Dermis microvascular lymphatic vessel endothelial cell (primary cell): Measurements from ENCODE around the gene SELENBP1. TPM values are rescaled to one million over a fixed set of nuclear protein-coding genes. Genes with fewer than 3 reads are reported as not detected.
A peak's percentile ranks its signal among the peaks of the same experiment; 100 is the strongest.
"Not testable (repeated sequence)": the region's sequence is repeated elsewhere in the genome, so short reads cannot be mapped to it uniquely, and the experiment has no call there.

Experiments
- DNase-seq, 2 donors: peaks; one replicate each; pipeline versions ENCODE4 v3.0.0 to v3.0.0-alpha.2; 2010; ENCODE audit warnings: low read depth in 2 of 2
- total RNA-seq: library from RNA; depleted of rRNA; stranded (reverse); fragments of >200 nt; gene quantifications from 2 replicates; pipeline ENCODE4 v1.2.1, GENCODE V29; 2014

The SELENBP1 gene
- 0.13 and 0.25 TPM in 2 replicates for total RNA-seq

DNA sequence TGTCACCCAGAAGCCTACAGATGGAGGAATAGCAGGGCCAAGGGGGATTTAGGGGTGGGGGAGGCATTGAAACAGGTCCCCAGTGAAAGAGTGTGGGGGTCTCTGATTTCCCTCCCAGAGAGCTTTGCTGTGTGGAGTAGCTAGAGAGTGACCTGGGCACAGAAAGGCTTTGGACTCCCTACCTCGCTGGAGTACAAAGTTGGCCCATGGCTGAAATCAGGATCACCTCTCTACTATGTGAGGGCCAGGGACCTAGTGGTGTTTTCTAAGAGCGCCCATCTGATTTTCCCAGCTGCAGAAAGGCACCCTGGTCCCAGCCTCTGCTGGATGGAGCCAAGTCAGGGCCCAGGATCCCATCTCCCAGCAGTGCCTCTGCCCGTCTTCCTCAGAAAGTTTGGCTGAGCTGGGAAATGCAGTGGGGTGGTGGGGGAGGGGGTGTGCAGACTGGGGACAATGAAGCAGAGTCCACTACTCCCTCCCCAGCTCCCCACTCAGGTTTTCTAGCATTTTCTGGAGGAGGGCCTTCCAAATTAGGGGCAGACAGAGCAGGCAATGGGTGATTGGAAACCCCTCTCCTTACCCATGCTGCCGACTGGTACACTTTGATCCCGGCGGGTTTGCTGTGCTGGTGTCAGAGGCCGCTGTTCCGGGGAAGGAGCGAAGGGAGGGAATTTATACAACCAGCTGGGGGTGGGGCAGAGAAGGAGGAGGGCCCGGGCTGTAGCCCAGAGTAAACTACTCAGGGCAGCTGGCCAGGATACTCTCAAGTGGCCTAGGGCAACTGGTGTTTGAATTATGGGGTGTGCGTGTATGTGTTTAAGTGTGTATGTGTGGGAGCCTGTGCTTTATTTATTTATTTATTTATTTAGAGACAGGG is at the start of gene SELENBP1:
SELENBP1 (minus strand) TSS at position 648 of the 877 bp plus-strand sequence; CDS start at position 584, 64 bp downstream.
- peak in 1 of 2 donors; percentile 19 for DNase-seq

- no peak for DNase-seq
Measured at GRCh38 chr1:151419819-151420218, 47.3 kb upstream of the SELENBP1 start.

DNA sequence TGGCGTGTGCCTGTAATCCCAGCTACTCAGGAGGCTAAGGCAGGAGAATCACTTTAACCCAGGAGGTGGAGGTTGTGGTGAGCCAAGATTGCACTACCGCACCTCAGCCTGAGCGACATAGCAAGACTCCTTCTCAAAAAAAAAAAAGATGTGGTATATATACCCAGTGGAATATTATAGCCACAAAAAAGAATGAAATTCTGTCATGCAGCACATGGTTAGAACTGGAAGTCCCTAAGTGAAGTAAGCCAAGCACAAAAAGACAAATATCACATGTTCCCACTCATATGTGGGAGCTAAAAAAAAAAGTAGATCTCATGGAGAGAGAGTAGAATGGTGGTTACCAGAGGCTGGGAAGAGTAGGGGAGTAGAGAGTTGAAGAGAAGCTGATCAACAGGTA is 45.6 kb upstream of the SELENBP1 start:
- DNase-seq: no peak

GRCh38 chr1:151416231-151416630 is 43.7 kb upstream of the SELENBP1 start:
- no peak for DNase-seq

DNA sequence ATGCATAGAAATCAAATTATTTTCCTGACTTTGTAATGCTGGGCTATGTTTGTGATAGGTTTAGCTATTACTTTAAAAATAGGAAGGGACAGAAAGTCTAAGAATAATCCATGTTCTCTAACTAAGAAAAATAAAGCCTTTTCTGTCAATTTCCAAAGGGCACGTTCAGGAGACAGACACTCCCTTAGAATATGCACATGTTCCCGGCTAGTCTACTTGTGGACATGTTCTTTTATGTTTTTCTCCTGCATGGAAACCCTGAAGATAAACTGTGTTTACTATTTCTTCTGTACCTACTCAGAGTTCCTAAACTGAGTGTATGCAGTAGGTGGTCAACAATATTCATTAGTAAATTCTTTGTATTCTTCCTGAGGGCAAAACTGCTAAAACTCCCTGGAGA is 39.4 kb upstream of the SELENBP1 start:
- DNase-seq: no peak

GRCh38 chr1:151408891-151409290 is 36.4 kb upstream of the SELENBP1 start:
- DNase-seq: no peak

DNA sequence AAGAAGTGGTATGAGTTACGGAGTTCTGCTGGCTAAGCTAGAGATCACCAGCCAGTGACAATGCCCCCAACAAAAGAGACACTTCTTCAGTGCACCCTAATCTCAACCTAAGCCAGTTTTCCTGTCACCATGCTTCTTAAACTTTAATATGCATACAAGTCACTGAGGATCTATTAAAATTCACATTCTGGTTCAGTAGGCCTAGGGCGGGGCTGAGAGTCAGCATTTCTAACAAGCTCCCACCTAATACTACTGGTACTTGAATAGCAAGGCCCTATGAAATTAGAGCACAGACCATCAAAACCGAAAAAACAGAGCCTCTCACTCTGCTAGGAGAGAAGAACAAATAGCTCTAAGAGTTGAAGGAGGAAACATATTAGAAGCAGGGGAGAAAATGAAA is 34.8 kb upstream of the SELENBP1 start:
- no peak for DNase-seq

- no peak for DNase-seq
Measured at GRCh38 chr1:151406176-151406575, 33.7 kb upstream of the SELENBP1 start.

DNA sequence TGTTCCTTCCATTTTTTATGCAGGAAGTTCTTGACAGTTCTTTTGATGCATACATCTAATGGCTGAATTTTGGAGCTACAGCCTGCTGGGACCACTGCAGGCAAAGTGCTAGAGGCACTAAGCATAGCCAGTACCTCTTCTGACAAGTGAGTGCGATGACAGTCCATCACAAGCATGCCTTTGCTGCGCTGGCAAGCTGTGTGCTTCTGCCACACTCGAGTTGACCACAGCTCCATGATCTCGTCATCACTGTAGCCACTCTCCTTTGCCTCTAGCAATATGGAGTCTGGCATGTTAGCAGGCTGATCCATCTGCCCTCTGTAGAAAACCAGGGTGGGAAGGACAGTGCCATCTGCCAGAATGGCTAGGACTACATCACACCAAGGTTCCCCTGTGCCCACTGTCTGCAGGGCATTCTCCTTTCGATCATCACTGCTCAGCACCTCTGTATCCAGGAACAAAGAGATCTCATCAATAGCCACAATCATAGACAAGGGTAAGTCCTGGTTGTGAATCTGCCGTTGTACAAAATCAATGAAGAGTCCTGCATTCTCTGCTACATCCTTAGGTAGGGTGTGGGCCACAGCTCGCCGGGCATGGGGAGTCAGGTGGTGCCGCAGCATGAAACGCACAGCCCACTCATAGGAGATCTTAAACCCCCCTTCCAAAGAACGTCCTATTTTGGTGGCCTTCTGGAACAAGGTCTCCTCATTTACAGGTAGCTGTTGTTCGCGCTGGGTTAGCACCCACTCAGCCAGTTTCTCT is 32.9 kb upstream of the SELENBP1 start:
- no peak for DNase-seq

DNA sequence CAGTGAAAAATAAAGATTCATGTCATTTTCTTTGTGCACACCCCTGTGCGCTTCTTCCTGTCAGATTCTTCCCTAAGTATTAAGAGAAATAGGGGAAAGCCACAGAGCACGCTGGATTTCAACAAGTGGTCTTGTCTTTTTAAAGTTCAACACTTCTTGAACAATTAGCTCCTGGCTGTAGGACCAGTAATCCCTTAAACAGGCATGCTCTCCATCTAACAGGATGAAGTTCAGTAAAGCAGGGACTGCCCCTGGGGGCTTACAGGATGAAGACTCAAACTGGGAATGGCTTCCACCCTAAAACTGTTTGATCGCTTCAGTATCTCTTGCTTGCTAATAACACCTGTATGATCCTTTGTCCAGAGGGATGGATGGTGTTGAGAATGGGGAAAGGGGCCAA is 31.1 kb upstream of the SELENBP1 start:
- no peak for DNase-seq

GRCh38 chr1:151402764-151403163 is 30.3 kb upstream of the SELENBP1 start:
- DNase-seq: no peak

- no peak for DNase-seq
Measured at GRCh38 chr1:151401860-151402259, 29.4 kb upstream of the SELENBP1 start.

GRCh38 chr1:151401125-151401788 is 28.8 kb upstream of the SELENBP1 start:
- no peak for DNase-seq

DNA sequence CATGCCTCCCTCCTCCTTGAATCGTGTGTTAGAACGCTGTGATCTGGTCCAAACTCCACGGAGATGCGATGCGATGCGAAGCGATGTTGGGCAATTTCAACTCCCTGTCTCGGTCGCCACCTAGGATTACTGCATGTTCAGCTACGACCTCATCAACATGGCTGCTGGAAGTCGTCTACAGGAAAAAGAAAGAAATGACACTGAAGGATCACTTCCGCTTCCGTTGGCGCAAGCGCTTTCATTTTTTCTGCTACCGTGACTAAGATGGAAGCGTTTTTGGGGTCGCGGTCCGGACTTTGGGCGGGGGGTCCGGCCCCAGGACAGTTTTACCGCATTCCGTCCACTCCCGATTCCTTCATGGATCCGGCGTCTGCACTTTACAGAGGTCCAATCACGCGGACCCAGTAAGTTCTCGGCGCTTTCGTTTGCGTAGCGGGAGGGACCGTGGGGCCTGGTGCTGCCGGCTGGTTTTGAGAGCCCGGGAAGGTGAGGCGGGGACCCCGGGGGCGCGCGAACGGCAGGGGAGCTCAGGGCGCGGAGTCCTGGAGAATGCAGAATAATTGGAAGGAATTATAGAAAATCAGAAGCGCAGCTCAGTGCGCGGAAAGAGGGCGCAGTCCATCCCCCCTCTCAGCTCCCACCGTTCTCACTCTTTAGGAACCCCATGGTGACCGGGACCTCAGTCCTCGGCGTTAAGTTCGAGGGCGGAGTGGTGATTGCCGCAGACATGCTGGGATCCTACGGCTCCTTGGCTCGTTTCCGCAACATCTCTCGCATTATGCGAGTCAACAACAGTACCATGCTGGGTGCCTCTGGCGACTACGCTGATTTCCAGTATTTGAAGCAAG is 27.0 kb upstream of the SELENBP1 start, which contains the start of gene PSMB4:
PSMB4 (plus strand) TSS at position 250 of the 848 bp plus-strand sequence; CDS start at position 265, 15 bp downstream.
- DNase-seq: peak; percentile 91 to 94

DNA sequence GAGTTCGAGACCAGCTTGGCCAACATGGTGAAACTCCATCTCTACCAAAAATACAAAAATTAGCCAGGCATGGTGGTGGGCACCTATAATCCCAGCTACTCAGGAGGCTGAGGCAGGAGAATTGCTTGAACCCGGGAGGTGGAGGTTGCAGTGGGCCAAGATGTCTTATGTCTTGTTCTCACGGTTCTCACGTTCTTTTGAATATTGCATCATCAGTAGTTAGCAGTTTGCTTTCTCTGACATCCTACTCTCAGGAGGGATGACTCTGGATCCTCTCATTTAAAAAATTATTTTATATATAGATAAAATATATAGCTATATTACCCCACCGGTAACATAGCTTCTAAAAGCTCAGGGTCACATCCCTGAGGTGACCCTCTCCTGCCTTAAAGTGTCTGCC is 23.8 kb upstream of the SELENBP1 start:
- DNase-seq: not testable (repeated sequence)

- no peak for DNase-seq
Measured at GRCh38 chr1:151393583-151393982, 21.1 kb upstream of the SELENBP1 start.

DNA sequence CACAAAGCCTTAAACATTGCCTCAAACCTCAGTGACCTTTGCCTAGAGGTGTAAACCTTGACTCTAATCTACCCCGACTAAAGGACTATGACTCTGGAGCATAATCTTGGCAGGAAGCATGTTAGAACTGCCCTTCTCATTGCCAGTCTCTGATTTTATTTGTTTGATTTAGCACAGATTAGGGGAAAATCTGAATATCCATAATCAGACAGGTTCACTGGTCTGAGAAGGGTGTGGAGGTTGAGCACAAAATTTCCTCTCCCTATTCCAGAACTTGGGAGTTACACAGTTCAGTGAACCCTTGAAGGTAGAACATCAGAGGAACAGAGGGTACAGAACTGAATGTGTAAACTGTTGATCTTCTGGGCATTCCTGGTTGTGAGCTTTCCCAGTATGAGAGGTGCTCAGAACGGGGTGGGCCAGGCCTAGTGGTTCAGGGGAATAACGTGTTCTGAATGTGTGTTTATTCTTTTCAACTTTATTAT is 18.6 kb upstream of the SELENBP1 start:
- no peak for DNase-seq

DNA sequence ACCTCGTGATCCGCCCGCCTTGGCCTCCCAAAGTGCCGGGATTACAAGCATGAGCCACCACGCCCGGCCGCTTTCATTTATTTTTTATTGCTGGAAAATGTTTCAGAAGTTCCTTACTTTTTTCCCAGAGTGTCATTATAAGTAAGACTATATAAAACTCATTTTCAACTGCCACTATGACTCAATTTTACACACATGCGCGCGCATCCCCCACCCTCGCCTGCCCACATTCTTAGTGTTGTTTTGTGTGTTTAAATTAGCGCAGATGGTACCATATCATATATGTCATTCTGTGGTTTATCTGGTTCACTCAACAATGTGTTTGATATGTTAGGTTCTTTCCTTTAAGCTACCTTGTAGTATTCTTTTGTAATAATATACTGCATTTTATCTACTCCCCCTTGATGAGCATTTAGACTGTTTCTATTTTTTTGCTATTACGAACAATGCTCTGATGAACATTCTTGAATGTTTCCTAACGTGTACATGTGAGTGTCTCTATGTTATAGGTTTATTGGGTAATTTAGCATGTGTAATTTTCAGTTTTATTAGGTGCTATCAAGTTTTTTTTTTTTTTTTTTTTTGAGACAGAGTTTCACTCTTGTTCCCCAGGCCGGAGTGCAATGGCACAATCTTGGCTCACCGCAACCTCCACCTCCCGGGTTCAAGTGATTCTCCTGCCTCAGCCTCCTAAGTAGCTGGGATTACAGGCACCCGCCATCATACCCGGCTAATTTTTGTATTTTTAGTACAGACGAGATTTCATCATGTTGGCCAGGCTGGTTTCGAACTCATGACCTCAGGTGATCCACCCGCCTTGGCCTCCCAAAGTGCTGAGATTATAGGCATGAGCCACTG is 17.9 kb upstream of the SELENBP1 start:
- DNase-seq: not testable (repeated sequence)

DNA sequence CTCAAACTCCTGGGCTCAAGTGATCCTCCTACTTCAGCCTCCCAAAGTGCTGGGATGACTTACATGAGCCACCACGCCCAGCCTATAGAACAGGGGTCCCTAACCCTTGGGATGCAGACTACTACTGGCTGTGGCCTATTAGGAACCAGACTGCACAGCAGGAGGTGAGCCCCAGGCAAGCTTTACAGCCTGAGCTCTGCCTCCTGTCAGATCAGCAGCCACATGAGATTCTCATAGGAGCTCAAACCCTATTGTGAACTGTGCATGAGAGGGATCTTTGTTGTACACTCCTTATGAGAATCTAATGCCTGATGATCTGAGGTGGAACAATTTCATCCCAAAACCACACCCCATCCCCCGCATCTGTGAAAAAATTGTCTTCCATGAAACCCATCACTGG is 13.5 kb upstream of the SELENBP1 start:
- DNase-seq: no peak

GRCh38 chr1:151384584-151384983 is 12.1 kb upstream of the SELENBP1 start:
- no peak for DNase-seq
